C4-2B (cell line): ENCODE data around the gene TRAPPC3.

Experiments
- H3K27ac ChIP-seq: fragments of 450-650 bp; 2 replicates; pipeline ENCODE4 v1.5.1; 2017
- ZFX ChIP-seq: fragments of 450-650 bp; IDR thresholded peaks from 2 replicates; pipeline ENCODE4 v1.6.1; 2017
- TF ChIP-seq, protein P1 (sequence below): fragments of 450-650 bp; conservative IDR thresholded peaks from 2 replicates; pipeline ENCODE4 v1.5.1; 2017; ENCODE audit warnings: mild to moderate bottlenecking

The TRAPPC3 gene

DNA sequence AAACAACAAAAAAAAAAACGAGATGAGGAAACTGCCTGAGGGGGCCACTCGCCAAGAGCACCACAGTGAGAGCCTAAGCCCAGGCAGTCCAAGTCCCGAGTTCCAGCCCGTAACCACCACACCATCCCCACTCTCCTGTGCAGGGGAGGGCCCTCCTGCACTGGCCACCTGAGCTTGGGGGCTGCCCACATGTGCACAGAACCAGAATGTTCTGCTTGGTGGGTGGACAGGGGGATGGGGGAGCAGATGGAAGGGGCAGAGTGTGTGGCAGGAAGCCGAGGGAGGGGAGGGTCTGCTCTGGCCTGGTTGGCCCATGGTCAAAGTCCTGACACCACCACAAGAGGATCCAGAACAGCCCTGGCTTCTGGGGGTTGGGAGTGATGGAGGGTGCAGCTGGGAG is 43.0 kb downstream of the TRAPPC3 start:
- no peak for TF ChIP-seq ZFX
- TF ChIP-seq, protein P1, sequence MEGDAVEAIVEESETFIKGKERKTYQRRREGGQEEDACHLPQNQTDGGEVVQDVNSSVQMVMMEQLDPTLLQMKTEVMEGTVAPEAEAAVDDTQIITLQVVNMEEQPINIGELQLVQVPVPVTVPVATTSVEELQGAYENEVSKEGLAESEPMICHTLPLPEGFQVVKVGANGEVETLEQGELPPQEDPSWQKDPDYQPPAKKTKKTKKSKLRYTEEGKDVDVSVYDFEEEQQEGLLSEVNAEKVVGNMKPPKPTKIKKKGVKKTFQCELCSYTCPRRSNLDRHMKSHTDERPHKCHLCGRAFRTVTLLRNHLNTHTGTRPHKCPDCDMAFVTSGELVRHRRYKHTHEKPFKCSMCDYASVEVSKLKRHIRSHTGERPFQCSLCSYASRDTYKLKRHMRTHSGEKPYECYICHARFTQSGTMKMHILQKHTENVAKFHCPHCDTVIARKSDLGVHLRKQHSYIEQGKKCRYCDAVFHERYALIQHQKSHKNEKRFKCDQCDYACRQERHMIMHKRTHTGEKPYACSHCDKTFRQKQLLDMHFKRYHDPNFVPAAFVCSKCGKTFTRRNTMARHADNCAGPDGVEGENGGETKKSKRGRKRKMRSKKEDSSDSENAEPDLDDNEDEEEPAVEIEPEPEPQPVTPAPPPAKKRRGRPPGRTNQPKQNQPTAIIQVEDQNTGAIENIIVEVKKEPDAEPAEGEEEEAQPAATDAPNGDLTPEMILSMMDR = no peak
- H3K27ac ChIP-seq = no peak overlapping the region

DNA sequence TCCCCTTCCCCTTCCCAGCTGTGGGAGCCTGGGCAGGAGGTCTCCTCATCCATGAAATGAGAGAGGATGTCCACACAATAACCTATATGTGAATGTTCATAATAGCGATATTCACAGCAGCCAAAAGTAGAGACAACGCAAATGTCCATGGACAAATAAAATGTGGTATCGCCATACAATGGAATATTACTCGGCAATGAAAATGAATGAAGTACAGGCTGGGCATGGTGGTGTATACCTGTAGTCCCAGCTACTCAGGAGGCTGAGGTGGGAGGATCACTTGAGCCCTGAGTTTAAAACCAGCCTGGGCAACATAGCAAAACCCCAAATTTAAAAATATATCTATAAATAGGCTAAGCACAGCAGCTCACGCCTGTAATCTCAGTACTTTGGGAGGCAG is 47.7 kb downstream of the TRAPPC3 start:
- H3K27ac ChIP-seq = no peak overlapping the region
- TF ChIP-seq ZFX = no peak
- TF ChIP-seq, protein P1 = no peak

DNA sequence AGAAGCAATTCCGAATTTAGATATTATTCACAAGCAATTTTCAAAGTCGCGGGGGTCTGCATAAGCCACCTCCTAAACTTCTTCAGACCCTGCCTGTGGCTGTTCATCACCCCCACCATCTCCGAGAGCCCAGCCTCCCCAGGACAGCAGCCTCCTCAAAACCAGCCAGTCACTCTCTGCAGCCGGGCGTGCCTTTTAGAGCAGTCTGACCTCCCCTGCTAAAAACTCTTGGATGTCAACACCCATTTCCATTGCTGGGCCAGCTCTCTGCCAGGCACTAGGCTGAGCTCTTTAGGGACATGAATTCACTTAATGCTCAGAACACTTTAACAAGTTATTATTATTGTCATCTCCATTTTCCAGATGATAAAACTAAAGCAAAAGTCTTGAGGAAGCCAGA is 48.9 kb downstream of the TRAPPC3 start:
- TF ChIP-seq ZFX = no peak
- TF ChIP-seq, protein P1 = no peak

DNA sequence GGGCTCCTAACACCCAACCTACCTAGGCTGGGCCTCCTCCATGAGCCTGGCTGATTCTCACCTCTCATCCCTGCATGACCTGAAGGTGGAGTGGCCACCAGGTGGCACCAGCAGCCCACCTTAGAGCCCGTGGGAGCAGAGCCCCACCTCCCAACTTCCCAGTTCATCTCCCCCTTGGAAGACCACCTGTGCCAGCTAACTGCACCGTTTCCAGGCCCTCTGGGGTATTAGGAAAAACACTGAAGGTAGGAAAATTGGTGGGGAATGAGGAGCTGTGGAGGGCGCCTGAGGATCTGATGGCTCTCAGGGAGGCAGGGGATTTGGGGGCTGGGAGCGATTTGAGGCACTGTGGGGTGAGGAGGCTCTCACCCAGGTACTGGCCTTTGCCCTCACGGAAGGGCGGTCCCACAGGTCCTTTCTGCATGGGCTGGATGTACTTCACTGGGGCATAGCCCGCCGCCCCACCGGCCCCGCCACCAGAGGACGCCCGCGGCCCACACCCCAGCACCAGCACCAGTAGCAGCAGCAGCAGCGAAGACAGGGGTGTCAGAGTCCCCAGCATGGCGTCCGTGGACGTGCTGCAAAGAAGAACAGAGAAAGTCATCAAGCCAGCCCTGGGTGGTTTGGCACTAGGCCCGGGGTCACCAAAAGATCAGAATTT is 49.5 kb downstream of the TRAPPC3 start:
- TF ChIP-seq, protein P1 = peak; percentile 93
- TF ChIP-seq ZFX = no peak
- H3K27ac ChIP-seq = no peak overlapping the region

More for the DNA sequence above, 48.9 kb downstream of the TRAPPC3 start:
- no peak overlapping the region for H3K27ac ChIP-seq

- H3K27ac ChIP-seq = no peak overlapping the region
- TF ChIP-seq, protein P1 = no peak
Observed at GRCh38 chr1:36098650-36099365, 50.5 kb downstream of the TRAPPC3 start.

- TF ChIP-seq, protein P1 = no peak
- no peak for TF ChIP-seq ZFX
- no peak overlapping the region for H3K27ac ChIP-seq
Observed at GRCh38 chr1:36097693-36098585, 51.3 kb downstream of the TRAPPC3 start.
